Right cardiac atrium (tissue), 5 donors: ENCODE results near the gene FOXI1. TPM values are rescaled to one million over a fixed set of nuclear protein-coding genes. Genes with fewer than 3 reads are reported as not detected.

Experiments
- ATAC-seq, 2 donors: fragments of 200-7000 bp; cut with Tn5 transposase; one replicate each; pipeline versions ENCODE4 v1.8.0 to v1.9.1; 2020; ENCODE audit warnings: moderate library complexity in 2 of 2, mild to moderate bottlenecking in 1 of 2
- DNase-seq, 3 donors: peaks; one replicate each; pipeline ENCODE4 v3.0.0-alpha.2; 2020
- H3K27ac ChIP-seq: one replicate; pipeline ENCODE4 v1.5.1; 2013; ENCODE audit warnings: mild to moderate bottlenecking, low read length, control low read depth, moderate library complexity
- H3K27me3 ChIP-seq: one replicate; pipeline ENCODE4 v1.6.1; 2013; ENCODE audit not compliant: control insufficient read depth, insufficient read depth
- H3K4me1 ChIP-seq: one replicate; pipeline ENCODE4 v1.6.1; 2013; ENCODE audit warnings: low read length; ENCODE audit not compliant: control insufficient read depth, insufficient read depth
- H3K4me3 ChIP-seq: one replicate; pipeline ENCODE4 v1.5.1; 2013; ENCODE audit warnings: low read length, control low read depth
- H3K9me3 ChIP-seq: one replicate; pipeline ENCODE4 v1.6.1; 2013; ENCODE audit warnings: low read length; ENCODE audit not compliant: control insufficient read depth
- WGBS: extraction: QIAGEN DNeasy Blood & Tissue Kit; methylation state at CpG from one replicate; pipeline ENCODE4 v1.1.7; 2013; 5-methylcytosine and 5-hydroxymethylcytosine counted together
- intact Hi-C, 4 donors: fragments of 100-400 bp; cut with DNase I; formaldehyde crosslinking; loops; one replicate each; pipeline versions ENCODE4 v1.11.0 to v1.14.0; 2022 to 2023
- polyA plus RNA-seq: library from polyadenylated mRNA; stranded (reverse); fragments of 200-250 nt; gene quantifications from one replicate; pipeline ENCODE4 v1.2.3, GENCODE V29; 2013
- total RNA-seq, 4 donors: library from RNA; stranded (reverse); fragmentation: NEBNext Ultra II Directional; extraction: Animal tissue kit (Norgen Biotek cat#: 25700); gene quantifications; one replicate each; pipeline ENCODE4 v1.2.1, GENCODE V29; 2021
- donor health status: healthy with polysubstance abuse.
- donor health status: DM: no; HTN: yes; CAD: no.
- donor health status: DM: no; HTN: no; CAD: no.
- donor health status: DM: no; HTN: yes; CAD: no; lungs with severe emphysema.
- donor health status: DM: yes; HTN: yes; CAD: no.

FOXI1 gene
- total and polyA plus RNA-seq, 5 donors = not detected

DNA sequence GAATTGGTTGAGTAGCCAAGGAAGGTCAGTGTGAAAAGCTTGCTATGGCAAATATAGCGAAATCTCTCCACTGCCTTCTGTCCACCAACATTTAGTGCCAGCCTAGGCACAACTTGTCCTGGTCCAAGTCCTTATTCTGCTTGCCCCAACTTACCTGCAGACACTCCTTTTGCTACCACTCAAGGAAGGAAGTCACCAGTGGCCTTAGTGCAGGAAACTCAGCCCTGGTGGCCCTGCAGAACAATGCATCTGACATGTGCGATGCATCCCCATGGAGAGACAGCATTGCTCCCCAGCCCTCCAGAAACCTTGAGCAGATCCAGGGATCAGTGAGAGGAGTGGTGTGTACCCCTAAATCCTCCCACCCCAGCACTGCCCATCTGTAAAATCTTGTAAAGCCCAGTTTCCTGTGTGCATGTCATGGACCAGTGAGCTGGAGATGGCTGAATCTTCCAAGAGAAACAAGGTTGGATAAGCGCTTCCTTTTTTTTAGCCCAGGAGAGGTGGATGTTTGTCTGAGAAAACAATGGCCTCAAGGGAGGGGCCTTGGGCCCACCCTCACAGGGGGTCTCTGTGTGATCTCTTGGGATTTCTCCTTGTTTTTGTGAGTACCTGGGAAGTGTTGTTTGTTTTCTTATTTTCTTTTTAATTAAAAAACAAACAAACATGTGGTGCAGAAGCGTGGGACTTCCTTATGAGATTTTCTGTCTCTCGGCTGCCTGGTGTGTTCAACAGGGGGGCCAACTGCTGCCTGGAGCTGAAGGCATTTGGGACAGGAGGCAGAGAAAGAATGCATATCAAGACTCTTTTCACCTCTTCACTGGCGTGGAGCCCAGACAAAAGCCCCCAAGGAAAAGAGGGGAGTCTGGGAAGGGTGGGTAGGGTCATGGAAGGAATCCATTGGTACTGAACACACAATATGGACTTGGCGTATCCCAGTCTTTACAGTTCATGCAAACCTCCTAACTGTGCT, 3.6 kb downstream of the FOXI1 start:
- Histone ChIP-seq H3K27ac (no peak overlapping the region), H3K9me3 (no peaks in the 10 kb centered on the region), H3K4me3 (no peak overlapping the region), H3K27me3 (no peaks in the 10 kb centered on the region), H3K4me1 (no peaks in the 10 kb centered on the region)
- WGBS = 79% methylated on average over 7 of the region's 7 CpGs
- DNase-seq = no peak
- intact Hi-C loops = loop anchor here in 2 of 4 donors (10.0 kb wide), 2 partner anchors 305 to 315 kb away; no protein-coding TSS in a partner anchor
- ATAC-seq = no peak

DNA sequence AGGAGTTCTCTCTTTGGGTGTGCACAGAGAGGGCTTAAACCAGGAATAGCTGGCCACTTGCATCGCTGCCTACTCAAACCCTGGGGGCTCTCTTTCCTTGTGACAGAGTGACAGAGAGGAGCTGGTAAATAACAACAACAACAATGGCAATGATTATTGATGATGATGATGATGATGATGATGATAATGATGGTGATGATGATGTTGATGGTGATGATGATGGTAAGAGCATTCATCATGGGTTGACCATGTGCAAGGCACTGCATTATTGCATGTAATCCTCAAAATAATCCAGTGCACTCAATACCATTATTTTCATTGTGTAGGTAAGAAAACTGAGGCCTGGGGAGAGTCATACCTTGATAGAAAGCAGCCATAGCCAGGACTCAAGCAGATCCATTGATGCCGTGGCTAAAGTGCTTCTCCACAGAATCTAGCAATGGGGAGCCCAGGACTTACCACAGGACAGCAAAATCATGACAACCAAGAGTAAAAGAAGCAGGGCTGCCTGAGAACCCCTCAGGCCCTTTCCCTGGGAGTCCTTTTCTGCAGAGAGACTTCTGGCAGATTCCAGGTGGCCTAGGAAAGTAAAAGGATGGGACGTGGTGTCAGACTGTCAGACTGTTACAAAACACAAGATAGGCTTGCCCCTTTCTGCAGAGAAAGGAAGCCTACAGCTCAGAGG, 4.8 kb downstream of the FOXI1 start:
- no peaks in the 10 kb centered on the region for H3K4me1 ChIP-seq
- DNase-seq = no peak
- H3K27ac ChIP-seq = no peak overlapping the region
- intact Hi-C loops = no loop called here
- no peak overlapping the region for H3K4me3 ChIP-seq
- H3K27me3 ChIP-seq = no peaks in the 10 kb centered on the region
- no peaks in the 10 kb centered on the region for H3K9me3 ChIP-seq
- no peak for ATAC-seq
- 87% methylated on average over 3 of the region's 3 CpGs for WGBS

- DNase-seq = no peak
- Histone ChIP-seq H3K9me3 (no peaks in the 10 kb centered on the region), H3K4me1 (no peaks in the 10 kb centered on the region), H3K4me3 (no peak overlapping the region), H3K27me3 (no peaks in the 10 kb centered on the region), H3K27ac (no peak overlapping the region)
- ATAC-seq = no peak
- intact Hi-C loops = no loop called here
- 77% methylated on average over 8 of the region's 8 CpGs for WGBS
These were observed 5.5 kb downstream of the FOXI1 start for GRCh38 chr5:170111088-170111785.

- H3K27ac ChIP-seq = no peak overlapping the region
- H3K4me1 ChIP-seq = no peaks in the 10 kb centered on the region
- H3K4me3 ChIP-seq = no peak overlapping the region
- no peaks in the 10 kb centered on the region for H3K27me3 ChIP-seq
- DNase-seq (no peak), ATAC-seq (no peak)
- 62% methylated on average over 6 of the region's 6 CpGs for WGBS
- no peaks in the 10 kb centered on the region for H3K9me3 ChIP-seq
- intact Hi-C loops = no loop called here
These were observed 7.3 kb downstream of the FOXI1 start for GRCh38 chr5:170112876-170113521.

DNA sequence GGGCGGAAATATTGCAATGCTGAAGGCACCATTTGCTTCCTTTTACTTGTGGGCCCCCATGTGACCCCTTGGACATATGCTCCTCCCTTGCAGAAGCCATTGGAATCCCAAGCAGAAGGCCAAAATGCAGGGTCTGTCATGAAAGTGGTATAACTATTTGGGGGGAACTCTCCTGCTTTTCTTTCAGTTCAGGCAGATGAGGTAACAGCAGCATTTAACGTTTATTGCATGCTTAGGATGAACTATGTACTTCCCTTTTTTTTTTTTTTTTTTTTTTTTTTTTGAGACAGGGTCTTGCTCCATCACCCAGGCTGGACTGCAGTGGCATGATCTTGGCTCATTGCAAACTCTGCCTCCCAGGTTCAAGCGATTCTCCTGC, 7.8 kb downstream of the FOXI1 start:
- no peak for DNase-seq
- Histone ChIP-seq H3K9me3 (no peaks in the 10 kb centered on the region), H3K4me1 (no peaks in the 10 kb centered on the region), H3K4me3 (no peak overlapping the region), H3K27me3 (no peaks in the 10 kb centered on the region), H3K27ac (no peak overlapping the region)
- 73% methylated on average over 3 of the region's 3 CpGs for WGBS
- intact Hi-C loops = no loop called here
- no peak for ATAC-seq

GRCh38 chr5:170114271-170114670, 8.6 kb downstream of the FOXI1 start:
- no peak overlapping the region for H3K4me3 ChIP-seq
- WGBS = 78% methylated on average over 7 of the region's 7 CpGs
- H3K9me3 ChIP-seq = no peaks in the 10 kb centered on the region
- intact Hi-C loops = no loop called here
- no peak overlapping the region for H3K27ac ChIP-seq
- H3K4me1 ChIP-seq = no peaks in the 10 kb centered on the region
- no peaks in the 10 kb centered on the region for H3K27me3 ChIP-seq
- DNase-seq = no peak
- ATAC-seq = no peak

DNA sequence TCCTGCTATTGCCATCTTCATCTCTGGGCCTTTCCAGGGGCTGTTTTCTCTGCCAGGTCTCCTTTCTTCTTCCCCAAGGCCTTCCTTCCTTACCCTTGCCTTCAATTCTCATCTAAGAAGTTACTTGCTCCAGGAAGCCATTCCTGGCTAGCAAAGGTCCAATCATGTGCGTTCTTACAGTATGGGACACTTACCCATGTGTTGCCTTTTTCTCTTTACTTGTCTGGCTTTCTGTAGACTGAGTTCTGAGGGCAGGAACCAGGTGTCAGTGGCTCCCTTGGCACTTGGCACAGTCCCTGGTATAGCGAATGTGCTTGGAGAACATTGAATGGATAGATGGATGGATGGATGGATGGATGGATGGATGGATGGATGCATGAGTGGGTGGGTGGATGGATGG, 10.2 kb downstream of the FOXI1 start:
- H3K9me3 ChIP-seq = no peaks in the 10 kb centered on the region
- H3K4me1 ChIP-seq = no peaks in the 10 kb centered on the region
- ATAC-seq (no peak), DNase-seq (no peak)
- H3K27me3 ChIP-seq = no peaks in the 10 kb centered on the region
- intact Hi-C loops = no loop called here
- H3K27ac ChIP-seq = no peak overlapping the region
- no peak overlapping the region for H3K4me3 ChIP-seq
- 89% methylated on average over 2 of the region's 2 CpGs for WGBS

GRCh38 chr5:170117736-170118135, 12.0 kb downstream of the FOXI1 start:
- Histone ChIP-seq H3K27ac (no peak overlapping the region), H3K9me3 (no peaks in the 10 kb centered on the region), H3K4me1 (no peaks in the 10 kb centered on the region), H3K4me3 (no peak overlapping the region), H3K27me3 (no peaks in the 10 kb centered on the region)
- DNase-seq = no peak
- 91% methylated on average over 2 of the region's 2 CpGs for WGBS
- intact Hi-C loops = no loop called here
- ATAC-seq = no peak

DNA sequence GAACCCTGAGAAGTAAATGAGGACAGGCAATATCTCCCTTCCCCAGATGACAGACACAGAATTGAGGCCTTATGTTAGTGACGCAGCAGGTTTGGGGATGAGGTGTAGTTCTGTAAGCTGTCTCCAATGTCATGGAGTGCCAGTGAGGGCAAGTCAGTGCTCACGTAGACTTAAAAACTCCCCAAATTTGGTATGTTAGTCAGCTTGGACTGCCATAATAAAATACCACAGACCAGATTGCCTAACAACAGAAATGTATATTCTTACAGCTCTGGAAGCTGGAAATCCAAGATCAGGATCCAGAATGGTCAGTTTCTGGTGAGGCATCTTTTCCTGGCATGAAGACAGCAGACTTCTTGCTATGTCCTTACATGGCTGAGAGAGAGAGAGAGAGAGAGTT, 14.9 kb downstream of the FOXI1 start:
- no peaks in the 10 kb centered on the region for H3K27me3 ChIP-seq
- no peak overlapping the region for H3K27ac ChIP-seq
- intact Hi-C loops = no loop called here
- DNase-seq = no peak
- H3K9me3 ChIP-seq = no peaks in the 10 kb centered on the region
- 92% methylated on average over 2 of the region's 2 CpGs for WGBS
- H3K4me3 ChIP-seq = no peak overlapping the region
- H3K4me1 ChIP-seq = no peaks in the 10 kb centered on the region
- ATAC-seq = no peak

- WGBS = 69% methylated on average over 7 of the region's 7 CpGs
- no peaks in the 10 kb centered on the region for H3K9me3 ChIP-seq
- ATAC-seq = no peak
These were observed 15.6 kb downstream of the FOXI1 start for GRCh38 chr5:170121321-170121720.

More at GRCh38 chr5:170121321-170121720, 15.6 kb downstream of the FOXI1 start:
- Histone ChIP-seq H3K27ac (no peak overlapping the region), H3K27me3 (no peaks in the 10 kb centered on the region), H3K4me3 (no peak overlapping the region), H3K4me1 (no peaks in the 10 kb centered on the region)
- no peak for DNase-seq
- intact Hi-C loops = no loop called here
